ENCODE measurements around the gene ZNF512. TPM values are rescaled to one million over a fixed set of nuclear protein-coding genes. Genes with fewer than 3 reads are reported as not detected.

ZNF512 gene
- total RNA-seq, 1 experiment from 2014 or later: 61.3 TPM

DNA sequence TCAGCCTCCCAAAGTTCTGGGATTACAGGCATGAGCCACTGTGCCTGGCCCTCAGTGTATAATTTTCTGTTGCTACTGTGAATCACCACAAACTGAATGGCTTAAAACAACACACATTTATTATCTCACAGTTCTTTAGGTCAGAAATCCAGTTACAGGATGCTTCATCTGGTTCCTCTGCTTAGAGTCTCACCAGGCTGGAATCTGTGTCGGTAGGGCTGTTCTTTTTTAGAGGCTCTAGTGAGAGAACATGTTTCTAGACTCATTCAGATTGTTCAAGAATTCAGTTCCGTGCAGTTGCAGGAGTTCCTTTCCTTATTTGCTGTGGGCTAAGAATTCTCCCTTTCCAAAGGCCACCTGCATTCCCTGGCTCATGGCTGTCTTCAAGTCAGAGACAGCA lies 23.8 kb downstream of the ZNF512 start:
- DNase-seq (ENCODE audit: low spot score): no peak
- intact Hi-C loops (cut with micrococcal nuclease; ENCODE audit: unreplicated experiment): no loop called here
- no peaks in the 10 kb centered on the region for H3K9me3 ChIP-seq (ENCODE audit: low read depth, low read length, poor library complexity, severe bottlenecking)
- no TSS peak for BruUV-seq (replicated peaks)
- no peaks in the 10 kb centered on the region for H3K27me3 ChIP-seq (replicated peaks; ENCODE audit: insufficient read depth, low read depth, low read length, poor library complexity)
- H3K4me1 ChIP-seq (ENCODE audit: insufficient read depth, low read length, poor library complexity, severe bottlenecking): no peaks in the 10 kb centered on the region
- no peak overlapping the region for H3K4me3 ChIP-seq (ENCODE audit: low read depth, low read length, poor library complexity, severe bottlenecking)
- no peak overlapping the region for H3K27ac ChIP-seq (ENCODE audit: low read depth, low read length, poor library complexity, severe bottlenecking)
- CTCF ChIA-PET: no interaction called here
- POLR2A ChIA-PET (ENCODE audit: low non-redundant PET): no interaction called here
- no peak for TF ChIP-seq EZH2 (IDR thresholded peaks at IDR 0.05; ENCODE audit: borderline replicate concordance, low read depth, low read length, poor library complexity, severe bottlenecking)
- TF ChIP-seq, protein P1, sequence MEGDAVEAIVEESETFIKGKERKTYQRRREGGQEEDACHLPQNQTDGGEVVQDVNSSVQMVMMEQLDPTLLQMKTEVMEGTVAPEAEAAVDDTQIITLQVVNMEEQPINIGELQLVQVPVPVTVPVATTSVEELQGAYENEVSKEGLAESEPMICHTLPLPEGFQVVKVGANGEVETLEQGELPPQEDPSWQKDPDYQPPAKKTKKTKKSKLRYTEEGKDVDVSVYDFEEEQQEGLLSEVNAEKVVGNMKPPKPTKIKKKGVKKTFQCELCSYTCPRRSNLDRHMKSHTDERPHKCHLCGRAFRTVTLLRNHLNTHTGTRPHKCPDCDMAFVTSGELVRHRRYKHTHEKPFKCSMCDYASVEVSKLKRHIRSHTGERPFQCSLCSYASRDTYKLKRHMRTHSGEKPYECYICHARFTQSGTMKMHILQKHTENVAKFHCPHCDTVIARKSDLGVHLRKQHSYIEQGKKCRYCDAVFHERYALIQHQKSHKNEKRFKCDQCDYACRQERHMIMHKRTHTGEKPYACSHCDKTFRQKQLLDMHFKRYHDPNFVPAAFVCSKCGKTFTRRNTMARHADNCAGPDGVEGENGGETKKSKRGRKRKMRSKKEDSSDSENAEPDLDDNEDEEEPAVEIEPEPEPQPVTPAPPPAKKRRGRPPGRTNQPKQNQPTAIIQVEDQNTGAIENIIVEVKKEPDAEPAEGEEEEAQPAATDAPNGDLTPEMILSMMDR (conservative IDR thresholded peaks at IDR 0.05; ENCODE audit: low read depth, low read length): no peak
- H3K36me3 ChIP-seq (ENCODE audit: insufficient read depth, low read length, poor library complexity, severe bottlenecking): peaks cover 56% of the 10 kb centered on the region

DNA sequence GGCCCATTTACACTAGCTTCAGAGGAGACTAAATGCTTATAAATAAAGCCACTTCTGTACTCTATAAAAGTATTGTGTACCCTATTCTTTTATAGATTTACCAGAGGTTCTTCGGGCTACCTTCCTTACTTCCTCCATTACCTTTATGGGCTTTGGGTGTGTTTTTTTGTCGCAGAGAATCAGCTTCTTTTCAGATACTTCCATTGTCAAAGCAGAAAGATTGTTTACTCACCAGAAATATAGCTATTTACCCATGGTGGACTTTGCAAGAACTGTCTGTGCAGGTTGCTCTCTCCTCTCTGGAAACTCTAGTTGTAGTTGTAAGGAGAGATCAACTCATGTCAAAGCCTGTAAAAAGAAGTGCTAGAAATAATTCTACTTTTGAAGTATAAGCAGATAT lies 31.1 kb downstream of the ZNF512 start:
- no peak overlapping the region for H3K4me3 ChIP-seq (ENCODE audit: low read depth, low read length, poor library complexity, severe bottlenecking)
- intact Hi-C loops (cut with micrococcal nuclease; ENCODE audit: unreplicated experiment): no loop called here
- no peak overlapping the region for H3K27ac ChIP-seq (ENCODE audit: low read depth, low read length, poor library complexity, severe bottlenecking)
- no TSS peak for BruUV-seq (replicated peaks)
- no peak for DNase-seq (ENCODE audit: low spot score)
- peaks cover 53% of the 10 kb centered on the region for H3K36me3 ChIP-seq (ENCODE audit: insufficient read depth, low read length, poor library complexity, severe bottlenecking)
- no peaks in the 10 kb centered on the region for H3K27me3 ChIP-seq (replicated peaks; ENCODE audit: insufficient read depth, low read depth, low read length, poor library complexity)
- H3K9me3 ChIP-seq (ENCODE audit: low read depth, low read length, poor library complexity, severe bottlenecking): no peaks in the 10 kb centered on the region
- no peaks in the 10 kb centered on the region for H3K4me1 ChIP-seq (ENCODE audit: insufficient read depth, low read length, poor library complexity, severe bottlenecking)
- POLR2A ChIA-PET (ENCODE audit: low non-redundant PET): no interaction called here
- CTCF ChIA-PET: no interaction called here
- no peak for TF ChIP-seq EZH2 (IDR thresholded peaks at IDR 0.05; ENCODE audit: borderline replicate concordance, low read depth, low read length, poor library complexity, severe bottlenecking)
- TF ChIP-seq, protein P1 (conservative IDR thresholded peaks at IDR 0.05; ENCODE audit: low read depth, low read length): no peak

DNA sequence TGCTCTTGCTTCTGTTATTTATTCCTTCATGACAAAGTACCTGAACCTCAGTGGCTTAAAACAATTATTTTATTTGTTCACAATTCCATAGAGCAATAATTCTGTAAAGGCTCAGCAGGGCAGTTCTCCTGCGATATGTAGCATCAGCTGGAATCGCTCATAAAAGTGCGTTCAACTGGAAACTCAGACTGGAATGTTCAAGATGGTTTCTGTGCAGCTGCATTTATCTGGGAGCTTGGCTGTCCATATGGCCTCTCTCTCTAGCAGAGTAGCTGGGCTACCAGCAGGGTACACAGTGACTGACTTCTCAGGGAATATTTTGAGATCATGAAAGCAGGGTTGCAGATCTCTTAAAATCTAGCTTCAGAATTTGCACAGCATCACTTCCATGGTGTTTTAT lies 32.5 kb downstream of the ZNF512 start:
- ChIA-PET CTCF (no interaction called here), POLR2A (ENCODE audit: low non-redundant PET) (no interaction called here)
- BruUV-seq (replicated peaks): no TSS peak
- TF ChIP-seq EZH2 (IDR thresholded peaks at IDR 0.05; ENCODE audit: borderline replicate concordance, low read depth, low read length, poor library complexity, severe bottlenecking): no peak
- TF ChIP-seq, protein P1 (conservative IDR thresholded peaks at IDR 0.05; ENCODE audit: low read depth, low read length): no peak
- Histone ChIP-seq H3K36me3 (ENCODE audit: insufficient read depth, low read length, poor library complexity, severe bottlenecking) (peaks cover 62% of the 10 kb centered on the region), H3K27ac (ENCODE audit: low read depth, low read length, poor library complexity, severe bottlenecking) (no peak overlapping the region), H3K4me1 (ENCODE audit: insufficient read depth, low read length, poor library complexity, severe bottlenecking) (no peaks in the 10 kb centered on the region), H3K9me3 (ENCODE audit: low read depth, low read length, poor library complexity, severe bottlenecking) (no peaks in the 10 kb centered on the region), H3K27me3 (replicated peaks; ENCODE audit: insufficient read depth, low read depth, low read length, poor library complexity) (no peaks in the 10 kb centered on the region), H3K4me3 (ENCODE audit: low read depth, low read length, poor library complexity, severe bottlenecking) (no peak overlapping the region)
- no peak for DNase-seq (ENCODE audit: low spot score)
- intact Hi-C loops (cut with micrococcal nuclease; ENCODE audit: unreplicated experiment): no loop called here

Data from A673 (cell line).